Breast epithelium (tissue), 3 donors: Measurements from ENCODE around the gene PKNOX1.
"Not testable (repeated sequence)": the region's sequence is repeated elsewhere in the genome, so short reads cannot be mapped to it uniquely, and the experiment has no call there.

Experiments
- POLR2A ChIP-seq: fragments of 450-650 bp; IDR thresholded peaks from one replicate; pipeline ENCODE4 v1.6.1; 2016; ENCODE audit warnings: antibody characterized with exemption, mild to moderate bottlenecking, moderate library complexity
- TF ChIP-seq, protein P1 (sequence below), 3 donors: fragments of 450-650 bp; IDR thresholded peaks; one replicate each; pipeline ENCODE4 v1.5.1; 2016 to 2017; ENCODE audit warnings: antibody characterized with exemption in 3 of 3, mild to moderate bottlenecking in 3 of 3, moderate library complexity in 3 of 3

DNA sequence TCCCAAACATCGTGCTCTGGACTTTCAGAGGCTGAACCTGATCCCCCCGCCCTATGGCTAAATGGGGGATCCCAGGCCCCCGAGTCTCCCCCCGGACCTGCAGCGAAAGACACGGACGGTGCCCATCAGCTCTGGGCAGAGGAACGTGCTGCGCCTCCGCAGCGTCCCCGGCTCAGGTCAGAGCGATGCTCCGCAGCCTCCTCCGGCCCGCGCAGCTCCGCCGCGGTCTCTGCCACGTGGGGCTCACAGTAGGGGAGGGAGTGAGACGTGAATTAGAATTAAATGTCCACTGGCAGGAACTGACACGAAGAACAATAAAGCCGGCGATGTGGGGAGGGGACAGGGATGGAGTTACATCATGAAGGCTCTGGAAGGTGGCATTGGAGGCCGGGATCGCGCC, 102.3 kb downstream of the PKNOX1 start:
- TF ChIP-seq POLR2A, result not testable (repeated sequence)
- TF ChIP-seq, protein P1, sequence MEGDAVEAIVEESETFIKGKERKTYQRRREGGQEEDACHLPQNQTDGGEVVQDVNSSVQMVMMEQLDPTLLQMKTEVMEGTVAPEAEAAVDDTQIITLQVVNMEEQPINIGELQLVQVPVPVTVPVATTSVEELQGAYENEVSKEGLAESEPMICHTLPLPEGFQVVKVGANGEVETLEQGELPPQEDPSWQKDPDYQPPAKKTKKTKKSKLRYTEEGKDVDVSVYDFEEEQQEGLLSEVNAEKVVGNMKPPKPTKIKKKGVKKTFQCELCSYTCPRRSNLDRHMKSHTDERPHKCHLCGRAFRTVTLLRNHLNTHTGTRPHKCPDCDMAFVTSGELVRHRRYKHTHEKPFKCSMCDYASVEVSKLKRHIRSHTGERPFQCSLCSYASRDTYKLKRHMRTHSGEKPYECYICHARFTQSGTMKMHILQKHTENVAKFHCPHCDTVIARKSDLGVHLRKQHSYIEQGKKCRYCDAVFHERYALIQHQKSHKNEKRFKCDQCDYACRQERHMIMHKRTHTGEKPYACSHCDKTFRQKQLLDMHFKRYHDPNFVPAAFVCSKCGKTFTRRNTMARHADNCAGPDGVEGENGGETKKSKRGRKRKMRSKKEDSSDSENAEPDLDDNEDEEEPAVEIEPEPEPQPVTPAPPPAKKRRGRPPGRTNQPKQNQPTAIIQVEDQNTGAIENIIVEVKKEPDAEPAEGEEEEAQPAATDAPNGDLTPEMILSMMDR (IDR thresholded peaks at IDR 0.05), result not testable (repeated sequence)
